HG03108 (cell line): Measurements from ENCODE around the gene NR2C2AP.
"Not testable (repeated sequence)": the region's sequence is repeated elsewhere in the genome, so short reads cannot be mapped to it uniquely, and the experiment has no call there.

Experiments used
- ATAC-seq: cut with Tn5 transposase; IDR thresholded peaks from one replicate; pipeline ENCODE4 v1.9.1; 2021; ENCODE audit warnings: moderate library complexity; ENCODE audit not compliant: unreplicated experiment

NR2C2AP gene

GRCh38 chr19:19185853-19186740, 17.1 kb downstream of the NR2C2AP start:
- ATAC-seq: no peak

GRCh38 chr19:19181488-19181998, 21.7 kb downstream of the NR2C2AP start:
- no peak for ATAC-seq

- ATAC-seq: no peak
These were observed 23.4 kb downstream of the NR2C2AP start for GRCh38 chr19:19179548-19180441.

GRCh38 chr19:19176950-19177349, 26.3 kb downstream of the NR2C2AP start:
- ATAC-seq: no peak

DNA sequence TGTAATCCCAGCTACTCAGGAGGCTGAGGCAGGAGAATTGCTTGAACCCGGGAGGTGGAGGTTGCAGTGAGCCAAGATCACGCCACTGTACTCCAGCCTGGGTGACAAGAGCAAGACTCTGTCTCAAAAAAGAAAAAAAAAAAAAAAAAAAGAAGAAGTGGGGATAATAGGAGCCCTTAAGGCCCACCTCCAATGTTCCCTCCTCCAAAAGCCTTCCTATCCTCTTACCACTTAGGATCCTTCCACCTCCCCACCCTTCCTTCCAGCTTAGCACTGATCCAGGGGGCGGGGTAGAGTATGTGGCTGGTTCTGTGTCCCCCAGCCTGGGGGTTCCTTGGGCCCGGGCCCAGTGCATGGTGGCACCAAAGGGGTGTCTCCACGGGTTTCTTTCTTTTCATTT, 30.0 kb downstream of the NR2C2AP start:
- ATAC-seq: not testable (repeated sequence)

DNA sequence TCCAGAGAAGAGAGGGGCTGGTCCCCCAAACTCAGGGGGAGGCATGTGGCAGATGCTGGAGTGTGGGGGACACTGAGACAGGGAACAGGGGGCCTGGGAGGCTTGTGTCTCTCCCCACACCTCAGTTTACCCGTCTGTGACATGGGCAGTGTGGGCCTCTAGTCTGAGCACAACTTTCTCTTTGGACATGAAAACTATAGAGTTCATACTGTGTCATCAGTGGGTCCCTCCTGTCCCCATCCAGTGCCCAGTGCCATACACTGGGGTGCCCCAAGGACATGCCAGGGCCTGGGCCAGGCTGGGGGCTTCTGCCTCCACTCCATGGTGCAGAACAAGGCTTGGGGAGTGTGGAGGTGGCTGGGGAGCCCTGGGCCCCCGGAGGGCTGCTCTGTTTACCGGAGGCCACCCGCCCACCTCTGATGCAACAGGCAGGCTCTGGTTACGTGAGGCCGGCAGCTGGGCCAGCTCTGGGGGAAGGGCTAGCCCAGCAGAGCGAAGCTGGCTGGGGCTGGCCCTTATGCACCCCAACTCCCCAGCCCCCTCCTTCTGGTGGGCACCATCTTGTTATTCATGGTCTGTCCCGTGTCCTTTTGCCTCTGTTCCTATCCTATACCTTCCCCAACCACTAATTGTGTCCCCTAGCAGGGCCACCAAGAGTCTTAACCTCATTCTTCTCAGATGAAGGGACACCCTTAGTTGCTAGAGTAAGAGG, 31.2 kb downstream of the NR2C2AP start:
- no peak for ATAC-seq

GRCh38 chr19:19170873-19171672, 32.1 kb downstream of the NR2C2AP start:
- no peak for ATAC-seq

GRCh38 chr19:19170053-19170872, 33.0 kb downstream of the NR2C2AP start, which contains the start of gene MEF2B:
Gene MEF2B, minus strand, starts transcription at chr19:19170263. Its CDS starts 19,528 bp downstream, at chr19:19150735.
- peak; percentile 87 for ATAC-seq

GRCh38 chr19:19169236-19170052, 33.8 kb downstream of the NR2C2AP start:
- no peak for ATAC-seq

GRCh38 chr19:19167612-19168011, 35.6 kb downstream of the NR2C2AP start:
- ATAC-seq: no peak

DNA sequence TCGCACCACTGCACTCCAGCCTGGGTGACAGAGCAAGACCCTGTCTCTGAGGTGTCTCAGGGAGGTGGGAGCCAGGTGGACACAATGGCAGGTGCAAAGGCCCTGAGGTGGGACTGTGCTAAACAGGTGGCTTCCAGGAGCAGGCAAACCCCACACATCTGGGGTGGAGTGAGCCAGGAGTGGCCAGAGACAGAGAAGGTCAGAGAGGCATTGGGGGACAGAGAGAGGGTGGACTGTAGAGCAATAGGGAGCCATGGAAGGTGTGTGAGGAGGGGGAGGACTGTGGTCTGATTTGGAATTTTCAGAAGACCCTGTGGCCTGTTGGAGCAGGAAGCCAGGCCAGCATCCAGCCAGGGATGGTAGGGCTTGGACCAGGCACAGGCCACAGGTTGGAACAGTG, 37.8 kb downstream of the NR2C2AP start:
- ATAC-seq: no peak

DNA sequence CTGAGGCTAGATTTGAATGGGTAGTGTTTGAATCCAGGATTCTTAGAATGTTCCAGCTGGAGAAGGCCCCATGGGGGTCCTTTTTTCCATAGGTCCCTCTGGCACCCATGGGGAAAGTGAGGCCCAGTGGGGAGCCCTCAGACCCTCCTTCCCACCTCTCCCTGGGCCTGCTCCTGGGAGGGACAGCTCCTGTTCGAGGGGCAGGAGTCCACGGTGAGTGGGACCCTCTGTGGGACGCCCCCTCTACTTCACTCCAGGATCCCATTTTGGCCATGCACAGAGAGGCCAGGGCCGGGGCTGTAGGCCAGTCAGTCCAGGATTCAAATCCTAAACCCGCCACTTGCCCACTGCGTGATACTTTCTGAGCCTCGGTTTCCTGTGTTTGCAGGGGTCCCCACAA, 40.7 kb downstream of the NR2C2AP start:
- ATAC-seq: no peak

DNA sequence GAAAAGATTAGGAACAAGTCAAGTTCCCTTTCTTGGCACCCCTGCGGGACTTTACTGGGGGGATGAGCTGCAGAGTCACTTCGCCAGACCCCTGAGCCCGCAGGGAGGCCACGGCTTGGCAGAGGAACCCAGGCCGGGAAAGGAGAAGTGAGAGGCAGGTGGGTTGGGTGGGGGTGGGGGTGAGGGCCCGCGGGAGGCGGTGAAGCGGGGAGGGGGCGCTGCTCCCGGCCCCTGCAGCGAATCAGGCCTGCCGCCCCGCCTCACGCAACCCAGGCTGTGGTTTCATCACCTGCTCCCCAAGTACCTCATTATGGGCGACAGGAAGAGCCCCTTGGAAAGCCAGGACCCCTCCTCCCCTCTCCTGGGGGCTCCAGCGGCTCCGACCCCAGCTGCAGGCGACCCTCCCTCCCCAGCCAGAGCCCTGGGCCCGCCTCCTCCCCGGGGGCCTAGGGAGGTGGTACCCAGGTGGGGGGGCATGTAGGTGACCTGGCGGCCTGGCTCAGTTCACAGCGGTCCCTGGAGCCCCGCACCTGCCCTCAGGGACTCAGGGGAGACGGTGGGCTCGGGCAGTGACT, 42.7 kb downstream of the NR2C2AP start:
- ATAC-seq: no peak

DNA sequence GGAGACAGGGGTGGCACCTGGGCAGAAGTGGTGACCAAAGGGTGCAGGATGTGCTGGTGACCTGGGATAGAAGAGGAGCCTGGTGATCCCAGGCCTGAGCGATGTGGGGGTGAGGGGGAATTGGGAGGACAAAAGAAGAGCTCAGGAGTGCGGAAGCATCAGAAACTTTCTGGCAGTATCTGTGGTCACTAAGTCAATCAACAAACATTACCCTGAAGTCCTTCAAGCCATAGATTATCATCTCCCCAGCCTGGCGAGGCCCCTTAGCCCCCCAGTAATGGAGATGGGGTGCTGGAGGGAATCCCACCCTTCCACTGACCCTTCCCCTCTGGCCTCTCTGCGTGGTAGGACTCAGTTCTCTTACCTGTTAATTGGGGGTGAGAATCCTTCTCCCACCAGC, 43.7 kb downstream of the NR2C2AP start:
- ATAC-seq: no peak

DNA sequence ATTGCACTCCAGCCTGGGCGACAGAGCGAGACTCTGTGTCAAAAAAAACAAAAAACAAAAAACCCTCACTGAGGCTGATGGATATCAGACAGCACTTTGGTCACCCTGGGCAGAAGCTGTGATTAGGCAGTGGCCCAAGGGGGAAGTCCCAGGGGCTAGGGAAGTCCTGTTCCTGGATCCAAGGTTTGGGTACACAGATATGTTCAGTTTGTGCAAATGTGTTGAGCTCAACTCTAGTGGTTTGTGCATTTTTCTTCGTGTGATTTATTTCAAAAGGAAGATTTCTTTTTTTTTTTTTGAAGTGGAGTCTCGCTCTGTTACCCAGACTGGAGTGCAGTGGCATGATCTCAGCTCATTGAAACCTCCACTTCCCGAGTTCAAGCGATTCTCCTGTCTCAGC, 45.4 kb downstream of the NR2C2AP start:
- no peak for ATAC-seq

GRCh38 chr19:19155495-19156219, 47.6 kb downstream of the NR2C2AP start:
- peak; percentile 52 for ATAC-seq

DNA sequence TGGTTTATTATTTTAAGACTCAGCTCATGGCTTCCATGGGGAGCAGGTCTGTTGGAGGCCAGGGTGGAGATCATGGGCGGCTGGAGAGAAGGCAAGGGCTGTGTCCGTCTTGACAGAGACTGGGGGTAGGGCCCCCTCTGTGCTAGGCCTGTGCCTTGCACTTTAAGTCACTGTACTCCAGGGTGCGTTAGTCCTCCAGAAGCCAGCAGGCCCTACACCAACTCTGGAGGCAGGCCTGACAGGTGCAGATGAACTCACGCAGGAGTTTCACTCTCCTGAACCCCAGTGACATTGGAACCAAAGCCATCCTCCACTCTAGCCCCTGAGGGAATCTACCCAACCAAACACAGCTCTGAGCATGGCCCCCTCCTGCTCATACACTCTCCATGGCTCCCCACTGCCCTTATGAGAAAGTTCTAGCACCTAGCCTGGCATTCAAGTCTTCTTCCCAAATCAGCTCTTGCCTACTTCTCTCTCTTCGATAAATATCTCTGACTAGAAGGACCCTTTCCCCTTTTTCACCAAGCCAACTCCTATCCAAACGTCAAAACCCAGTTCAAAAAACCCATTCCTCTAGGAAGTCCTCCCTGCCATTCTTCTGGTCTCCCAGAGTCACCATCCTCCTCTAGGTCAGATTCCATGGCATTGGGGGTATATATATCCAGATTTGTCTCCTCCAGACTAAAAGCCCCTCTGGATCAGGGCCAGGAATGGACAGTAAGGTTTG, 48.3 kb downstream of the NR2C2AP start:
- no peak for ATAC-seq
